GM12878 (cell line): ENCODE measurements around the gene SASH1. TPM values are rescaled to one million over a fixed set of nuclear protein-coding genes. Genes with fewer than 3 reads are reported as not detected.

ENCODE experiments used
- ATAC-seq: fragments of 200-7000 bp; cut with Tn5 transposase; 3 replicates; pipeline ENCODE4 v1.9.1; 2020; ENCODE audit warnings: mild to moderate bottlenecking, moderate library complexity
- BruUV-seq: library from RNA; stranded (reverse); fragments of 400-500 nt; replicated peaks from 2 replicates; lab custom pipeline; 2021; lab: Mats Ljungman, UMichigan
- CTCF ChIA-PET: fragments of 300-600 bp; sonication (Branson Sonifier 250); formaldehyde crosslinking; extraction: SDS; loops from one replicate; lab custom pipeline; 2021; ENCODE audit warnings: inconsistent platforms; lab: Yijun Ruan, JAX
- POLR2A ChIA-PET: fragments of 350-600 bp; formaldehyde crosslinking; extraction: SDS; loops from one replicate; lab custom pipeline; 2021; ENCODE audit warnings: inconsistent platforms; lab: Charles Lee
- RAD21 ChIA-PET: fragments of 300-600 bp; sonication (Branson Sonifier 250); formaldehyde crosslinking; loops from one replicate; lab custom pipeline; 2023; ENCODE audit warnings: antibody characterized with exemption; ENCODE audit not compliant: unreplicated experiment; lab: Charles Lee
- SMC1A ChIA-PET: fragments of 300-600 bp; sonication (Branson Sonifier 250); formaldehyde crosslinking; loops from one replicate; lab custom pipeline; 2023; ENCODE audit not compliant: unreplicated experiment, uncharacterized antibody; lab: Charles Lee
- DNase-seq: peaks from one replicate; pipeline ENCODE4 v3.0.0-alpha.2; 2011; ENCODE audit warnings: low read depth, low spot score
- FAIRE-seq: peaks from 3 replicates; lab custom pipeline; 2011; peaks lifted over from hg19 to GRCh38; lab: Jason Lieb, UNC
- H2AFZ ChIP-seq: 2 replicates; pipeline ENCODE4 v1.6.0; 2011; ENCODE audit warnings: low read depth, low read length, control low read depth; ENCODE audit not compliant: control insufficient read depth
- H3K27ac ChIP-seq: 2 replicates; pipeline ENCODE4 v1.5.1; 2011; ENCODE audit warnings: control low read depth; ENCODE audit not compliant: control insufficient read depth, insufficient read depth
- H3K27me3 ChIP-seq, 2 experiments: replicated peaks in 1 of 2; 2 replicates each; pipeline versions ENCODE4 v1.6.0 to v1.6.1; 2011; ENCODE audit warnings: low read length in 1 of 2; ENCODE audit not compliant: control insufficient read depth in 2 of 2, insufficient read depth in 2 of 2
- H3K36me3 ChIP-seq, 2 experiments: 2 replicates each; pipeline ENCODE4 v1.5.1; 2011; ENCODE audit warnings: low read length in 1 of 2; ENCODE audit not compliant: control insufficient read depth in 2 of 2, insufficient read depth in 2 of 2
- H3K4me1 ChIP-seq: 2 replicates; pipeline ENCODE4 v1.6.1; 2011; ENCODE audit warnings: mild to moderate bottlenecking, low read length, moderate library complexity, mixed read lengths; ENCODE audit not compliant: control insufficient read depth, insufficient read depth
- H3K4me2 ChIP-seq: 2 replicates; pipeline ENCODE4 v1.6.0; 2011; ENCODE audit warnings: control low read depth; ENCODE audit not compliant: control insufficient read depth, insufficient read depth
- H3K4me3 ChIP-seq: fragments of 200-600 bp; sonication (generic); 2 replicates; pipeline ENCODE4 v1.5.1; 2016
- H3K79me2 ChIP-seq: 2 replicates; pipeline ENCODE4 v1.6.0; 2011; ENCODE audit warnings: low read length; ENCODE audit not compliant: control insufficient read depth, insufficient read depth
- H3K9ac ChIP-seq: 2 replicates; pipeline ENCODE4 v1.8.0; 2011; ENCODE audit warnings: low read length, control low read depth, mixed read lengths; ENCODE audit not compliant: control insufficient read depth, insufficient read depth
- H3K9me3 ChIP-seq: replicated peaks from 3 replicates; pipeline ENCODE4 v1.5.1; 2011; ENCODE audit warnings: mild to moderate bottlenecking, low read length; ENCODE audit not compliant: control insufficient read depth, insufficient read depth
- H4K20me1 ChIP-seq: 2 replicates; pipeline ENCODE4 v1.6.0; 2011; ENCODE audit not compliant: control insufficient read depth, insufficient read depth
- BMI1 ChIP-seq: fragments of 450-650 bp; IDR thresholded peaks from 2 replicates; pipeline ENCODE4 v1.6.1; 2016; ENCODE audit warnings: mild to moderate bottlenecking, moderate library complexity, borderline replicate concordance
- SRF ChIP-seq, 2 experiments: IDR thresholded peaks; 2 replicates each; pipeline ENCODE4 v1.6.1; 2011; ENCODE audit warnings: low read depth in 2 of 2, low read length in 2 of 2, mild to moderate bottlenecking in 1 of 2, moderate library complexity in 1 of 2
- ZNF592 ChIP-seq: fragments of 450-650 bp; IDR thresholded peaks from 2 replicates; pipeline ENCODE4 v1.6.1; 2017; ENCODE audit warnings: mild to moderate bottlenecking, moderate library complexity
- WGBS: methylation state at CpG from one replicate; pipeline ENCODE4 v1.1.6; 2016; ENCODE audit warnings: low lambda C conversion rate; ENCODE audit not compliant: insufficient replicate concordance, insufficient coverage; ENCODE audit errors: missing lambda C conversion rate; 5-methylcytosine and 5-hydroxymethylcytosine counted together
- in situ Hi-C: fragments of 300-500 bp; cut with MboI; formaldehyde crosslinking; loops from 9 replicates; pipeline ENCODE4 v1.14.3; 2018; ENCODE audit warnings: mixed read lengths
- intact Hi-C: fragments of 100-400 bp; cut with micrococcal nuclease; formaldehyde crosslinking; loops from one replicate; pipeline ENCODE4 v1.14.2; 2022; ENCODE audit not compliant: unreplicated experiment
- polyA plus RNA-seq, 11 experiments: library from polyadenylated mRNA; depleted of rRNA in 4 of 11; unstranded in 6 of 11; stranded (reverse) in 5 of 11; fragments of >200 nt; fragmentation: Nextera tagmentation in 4 of 11; fragmentation: Illumina TruSeq in 1 of 11; extraction: Ambion mirVana in 4 of 11; extraction: Trizol in 1 of 11; gene quantifications; 1 replicate in 1 of 11; 2 replicates in 10 of 11; pipeline versions ENCODE4 v1.2.1 to v1.2.3, GENCODE V29; 2011 to 2016; ENCODE audit warnings: inconsistent platforms in 2 of 11, missing spikeins in 2 of 11, low read depth in 1 of 11
- total RNA-seq, 4 experiments: library from RNA; depleted of rRNA in 3 of 4; stranded (reverse); fragments of >200 nt in 3 of 4; fragmentation: Illumina TruSeq in 1 of 4; extraction: Trizol in 1 of 4; gene quantifications; 2 replicates each; pipeline versions ENCODE4 v1.2.1 to v1.2.3, GENCODE V29; 2013 to 2021
- TF ChIP-seq, protein P1 (sequence below): fragments of 150-350 bp; IDR thresholded peaks from 2 replicates; pipeline ENCODE4 v1.6.1; 2014; ENCODE audit warnings: mild to moderate bottlenecking, low read depth, low read length

SASH1 gene
- total and polyA plus RNA-seq, 10 of the 15 experiments (the other 5 are each of a cell fraction or from before 2014, with no cell fraction given): 0.01 to 0.73 (median 0.14) TPM; not detected in 4

DNA sequence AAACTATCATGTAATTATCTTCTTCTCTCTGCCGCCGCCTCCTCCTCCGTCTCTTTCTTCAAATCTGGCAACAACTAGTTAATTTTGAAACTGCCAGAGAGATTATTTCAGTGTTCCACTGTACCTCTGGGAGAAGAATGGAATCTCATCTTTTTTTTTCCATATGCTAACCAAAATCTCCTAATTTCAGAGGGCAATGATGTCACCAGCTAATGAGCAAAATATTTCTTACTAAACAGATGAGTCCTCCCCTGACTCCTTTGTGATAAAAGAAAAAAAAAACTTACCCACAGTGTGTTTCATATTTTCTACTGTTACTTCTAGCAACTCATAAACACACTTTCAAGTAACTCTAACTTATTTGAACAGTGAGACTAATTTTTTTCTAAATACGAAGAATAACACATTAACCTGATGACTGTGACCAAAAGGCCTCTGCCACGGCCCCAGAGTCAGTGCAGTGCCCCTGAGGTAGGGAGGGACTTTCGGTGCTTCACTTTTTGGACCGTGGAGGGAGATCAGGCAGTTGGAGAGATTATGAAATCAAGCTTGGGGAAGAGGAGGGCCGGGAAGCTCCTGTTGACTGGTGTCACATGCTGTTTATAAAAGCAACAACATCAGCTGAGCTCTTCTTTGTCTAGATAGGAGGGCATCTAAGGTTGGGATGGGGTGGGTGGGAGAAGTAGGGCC lies 159.6 kb downstream of the SASH1 start (continued):
- TF ChIP-seq ZNF592: no peak
- TF ChIP-seq, protein P1, sequence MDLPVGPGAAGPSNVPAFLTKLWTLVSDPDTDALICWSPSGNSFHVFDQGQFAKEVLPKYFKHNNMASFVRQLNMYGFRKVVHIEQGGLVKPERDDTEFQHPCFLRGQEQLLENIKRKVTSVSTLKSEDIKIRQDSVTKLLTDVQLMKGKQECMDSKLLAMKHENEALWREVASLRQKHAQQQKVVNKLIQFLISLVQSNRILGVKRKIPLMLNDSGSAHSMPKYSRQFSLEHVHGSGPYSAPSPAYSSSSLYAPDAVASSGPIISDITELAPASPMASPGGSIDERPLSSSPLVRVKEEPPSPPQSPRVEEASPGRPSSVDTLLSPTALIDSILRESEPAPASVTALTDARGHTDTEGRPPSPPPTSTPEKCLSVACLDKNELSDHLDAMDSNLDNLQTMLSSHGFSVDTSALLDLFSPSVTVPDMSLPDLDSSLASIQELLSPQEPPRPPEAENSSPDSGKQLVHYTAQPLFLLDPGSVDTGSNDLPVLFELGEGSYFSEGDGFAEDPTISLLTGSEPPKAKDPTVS: no peak
- TF ChIP-seq BMI1: no peak

DNA sequence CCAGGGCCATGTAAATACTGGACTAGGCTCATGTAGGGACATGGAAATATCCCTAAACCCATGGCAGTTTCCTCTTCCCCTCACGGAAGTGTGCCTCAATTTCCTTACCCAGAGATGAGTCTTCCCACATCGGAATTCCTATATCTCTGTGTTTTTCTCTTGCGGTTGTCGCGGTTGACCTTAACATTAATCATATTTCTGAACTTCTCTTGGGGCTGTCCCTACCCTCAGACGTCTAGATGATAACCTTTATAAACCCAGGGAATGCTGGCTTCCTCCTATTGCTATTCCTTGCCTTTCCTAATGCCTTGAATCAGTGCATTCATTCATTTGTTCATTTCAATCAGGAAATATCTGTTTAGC lies 160.1 kb downstream of the SASH1 start:
- Histone ChIP-seq H3K4me3 (no peak overlapping the region), H4K20me1 (no peaks in the 10 kb centered on the region), H3K79me2 (no peaks in the 10 kb centered on the region), H3K4me1 (no peaks in the 10 kb centered on the region), H3K4me2 (no peak overlapping the region), H3K9me3 (no peaks in the 10 kb centered on the region), H3K27ac (no peak overlapping the region), H3K36me3 (no peaks in the 10 kb centered on the region), H2AFZ (no peak overlapping the region), H3K27me3 (no peaks in the 10 kb centered on the region; a peak in 3 of 4 replicates), H3K9ac (no peak overlapping the region)
- FAIRE-seq (no peak), ATAC-seq (no peak), DNase-seq (no peak)
- TF ChIP-seq SRF (IDR thresholded peaks at IDR 0.05; ENCODE audit: low read depth in 2 of 2, low read length in 2 of 2): no peak
- in situ Hi-C loops: no loop called here
- 76% methylated on average over 6 of the region's 6 CpGs for WGBS
- ChIA-PET POLR2A (no interaction called here), SMC1A (no interaction called here), RAD21 (no interaction called here), CTCF (no interaction called here)
- BruUV-seq: no TSS peak
- intact Hi-C loops: no loop called here
